Effector memory CD8-positive, alpha-beta T cell (primary cell): ENCODE measurements around the gene MKNK1.
A peak's percentile ranks its signal among the peaks of the same experiment; 100 is the strongest.

Experiments used
- ATAC-seq: fragments of 150-1000 bp; cut with Tn5 transposase; replicated peaks from 2 replicates; pipeline ENCODE4 v1.10.0; 2021; ENCODE audit warnings: mild to moderate bottlenecking, moderate library complexity
- DNase-seq, 3 experiments: peaks; one replicate each; pipeline ENCODE4 v3.0.0; 2021
- H3K27ac Mint-ChIP-seq, 2 donors: one replicate each; pipeline ENCODE4 v1.8.0; 2022; ENCODE audit warnings: mild to moderate bottlenecking in 2 of 2, mixed read lengths in 2 of 2, moderate library complexity in 2 of 2
- H3K27me3 Mint-ChIP-seq, 2 donors: one replicate each; pipeline ENCODE4 v1.8.0; 2022; ENCODE audit warnings: mixed read lengths in 2 of 2
- H3K36me3 Mint-ChIP-seq: one replicate; pipeline ENCODE4 v1.8.0; 2022; ENCODE audit warnings: mild to moderate bottlenecking, moderate library complexity, mixed read lengths; ENCODE audit not compliant: insufficient read depth
- H3K4me1 Mint-ChIP-seq, 2 donors: one replicate each; pipeline ENCODE4 v1.8.0; 2022; ENCODE audit warnings: low read depth in 2 of 2, mixed read lengths in 2 of 2
- H3K4me3 Mint-ChIP-seq, 2 donors: one replicate each; pipeline ENCODE4 v1.8.0; 2022; ENCODE audit warnings: mild to moderate bottlenecking in 2 of 2, mixed read lengths in 2 of 2, moderate library complexity in 2 of 2
- H3K9me3 Mint-ChIP-seq, 2 donors: one replicate each; pipeline ENCODE4 v1.8.0; 2022; ENCODE audit warnings: mixed read lengths in 2 of 2

Gene MKNK1

GRCh38 chr1:46615735-46616134 lies 11.7 kb upstream of the MKNK1 start:
- peaks cover 29 to 50% of the 10 kb centered on the region in 2 donors for H3K4me1 Mint-ChIP-seq
- ATAC-seq (no peak), DNase-seq (no peak)
- H3K27me3 Mint-ChIP-seq = no peaks in the 10 kb centered on the region
- peak overlapping the region; percentile 95 to 96 for H3K4me3 Mint-ChIP-seq
- peak overlapping the region; percentile 93 to 96 for H3K27ac Mint-ChIP-seq
- peaks cover 5% of the 10 kb centered on the region for H3K36me3 Mint-ChIP-seq
- H3K9me3 Mint-ChIP-seq = no peaks in the 10 kb centered on the region

- H3K4me1 Mint-ChIP-seq = peaks cover 36 to 50% of the 10 kb centered on the region in 2 donors
- peak overlapping the region; percentile 93 to 96 for H3K27ac Mint-ChIP-seq
- H3K27me3 Mint-ChIP-seq = no peaks in the 10 kb centered on the region
- H3K36me3 Mint-ChIP-seq = peaks cover 5% of the 10 kb centered on the region
- H3K9me3 Mint-ChIP-seq = no peaks in the 10 kb centered on the region
- no peak for ATAC-seq
- DNase-seq = no peak
- peak overlapping the region; percentile 95 to 96 for H3K4me3 Mint-ChIP-seq
Measured at GRCh38 chr1:46615088-46615487, 11.0 kb upstream of the MKNK1 start.

- H3K9me3 Mint-ChIP-seq = no peaks in the 10 kb centered on the region
Measured at GRCh38 chr1:46614604-46614984, 10.5 kb upstream of the MKNK1 start.

GRCh38 chr1:46613661-46614603 lies 9.9 kb upstream of the MKNK1 start:
- ATAC-seq (peak; percentile 25), DNase-seq (no peak)
- peak overlapping the region; percentile 63 to 95 for H3K4me3 Mint-ChIP-seq
- H3K27me3 Mint-ChIP-seq = no peaks in the 10 kb centered on the region
- peak overlapping the region in 1 of 2 donors; percentile 57 for H3K27ac Mint-ChIP-seq
- H3K9me3 Mint-ChIP-seq = no peaks in the 10 kb centered on the region
- H3K4me1 Mint-ChIP-seq = peaks cover 40 to 54% of the 10 kb centered on the region in 2 donors
- H3K36me3 Mint-ChIP-seq = peaks cover 10% of the 10 kb centered on the region

More at GRCh38 chr1:46614604-46614984, 10.5 kb upstream of the MKNK1 start:
- H3K27ac Mint-ChIP-seq = peak overlapping the region in 1 of 2 donors; percentile 93
- H3K4me3 Mint-ChIP-seq = peak overlapping the region; percentile 95 to 96
- DNase-seq (no peak), ATAC-seq (no peak)
- peaks cover 8% of the 10 kb centered on the region for H3K36me3 Mint-ChIP-seq
- H3K4me1 Mint-ChIP-seq = peaks cover 40 to 53% of the 10 kb centered on the region in 2 donors
- no peaks in the 10 kb centered on the region for H3K27me3 Mint-ChIP-seq

GRCh38 chr1:46612937-46613660 lies 9.0 kb upstream of the MKNK1 start:
- peaks cover 15% of the 10 kb centered on the region for H3K36me3 Mint-ChIP-seq
- ATAC-seq (no peak), DNase-seq (no peak)
- peak overlapping the region in 1 of 2 donors; percentile 73 for H3K27ac Mint-ChIP-seq
- H3K27me3 Mint-ChIP-seq = no peaks in the 10 kb centered on the region
- H3K9me3 Mint-ChIP-seq = no peaks in the 10 kb centered on the region
- peak overlapping the region; percentile 33 to 63 for H3K4me3 Mint-ChIP-seq
- H3K4me1 Mint-ChIP-seq = peaks cover 40 to 54% of the 10 kb centered on the region in 2 donors

GRCh38 chr1:46611691-46612221 lies 7.7 kb upstream of the MKNK1 start:
- peaks cover 36 to 47% of the 10 kb centered on the region in 2 donors for H3K4me1 Mint-ChIP-seq
- no peaks in the 10 kb centered on the region for H3K27me3 Mint-ChIP-seq
- peak overlapping the region in 1 of 2 donors; percentile 73 for H3K27ac Mint-ChIP-seq
- H3K9me3 Mint-ChIP-seq = no peaks in the 10 kb centered on the region
- ATAC-seq (no peak), DNase-seq (no peak)
- H3K36me3 Mint-ChIP-seq = peaks cover 28% of the 10 kb centered on the region
- peak overlapping the region in 1 of 2 donors; percentile 60 for H3K4me3 Mint-ChIP-seq

GRCh38 chr1:46607345-46608130 lies 3.5 kb upstream of the MKNK1 start:
- Mint-ChIP-seq H3K27me3 (no peaks in the 10 kb centered on the region), H3K9me3 (no peaks in the 10 kb centered on the region), H3K4me3 (no peak overlapping the region), H3K36me3 (peaks cover 39% of the 10 kb centered on the region), H3K4me1 (peaks cover 45 to 54% of the 10 kb centered on the region in 2 donors), H3K27ac (peak overlapping the region; percentile 30 to 46)
- no peak for ATAC-seq
- DNase-seq = no peak

- no peak for ATAC-seq
- no peak for DNase-seq
- Mint-ChIP-seq H3K4me1 (peaks cover 49 to 62% of the 10 kb centered on the region in 2 donors), H3K4me3 (peak overlapping the region; percentile 94 to 96), H3K9me3 (no peaks in the 10 kb centered on the region), H3K36me3 (peaks cover 41% of the 10 kb centered on the region), H3K27ac (peak overlapping the region; percentile 72 to 74), H3K27me3 (no peaks in the 10 kb centered on the region)
Measured at GRCh38 chr1:46606255-46606965, 2.3 kb upstream of the MKNK1 start.

GRCh38 chr1:46605232-46605631 lies 1.2 kb upstream of the MKNK1 start:
- DNase-seq (peak; percentile 33 to 45 (median 40)), ATAC-seq (peak; percentile 72)
- Mint-ChIP-seq H3K27me3 (no peaks in the 10 kb centered on the region), H3K4me3 (peak overlapping the region; percentile 94 to 96), H3K27ac (peak overlapping the region; percentile 72 to 78), H3K4me1 (peaks cover 50 to 61% of the 10 kb centered on the region in 2 donors), H3K9me3 (no peaks in the 10 kb centered on the region), H3K36me3 (peaks cover 42% of the 10 kb centered on the region)

- peak overlapping the region; percentile 92 to 94 for H3K27ac Mint-ChIP-seq
- H3K4me3 Mint-ChIP-seq = peak overlapping the region; percentile 94 to 96
- no peak for ATAC-seq
- no peaks in the 10 kb centered on the region for H3K9me3 Mint-ChIP-seq
- H3K4me1 Mint-ChIP-seq = peaks cover 59 to 72% of the 10 kb centered on the region in 2 donors
- DNase-seq = no peak
- H3K36me3 Mint-ChIP-seq = peaks cover 36% of the 10 kb centered on the region
- H3K27me3 Mint-ChIP-seq = no peaks in the 10 kb centered on the region
Measured at GRCh38 chr1:46603481-46603857, 599 bp downstream of the MKNK1 start.

- no peak for DNase-seq
Measured at GRCh38 chr1:46601257-46602007, 2.6 kb downstream of the MKNK1 start.

More at GRCh38 chr1:46601257-46602007, 2.6 kb downstream of the MKNK1 start:
- Mint-ChIP-seq H3K4me3 (peak overlapping the region in 1 of 2 donors; percentile 39), H3K27me3 (no peaks in the 10 kb centered on the region), H3K4me1 (peaks cover 70 to 74% of the 10 kb centered on the region in 2 donors), H3K9me3 (no peaks in the 10 kb centered on the region), H3K27ac (peak overlapping the region in 1 of 2 donors; percentile 20), H3K36me3 (peaks cover 26% of the 10 kb centered on the region)
- no peak for ATAC-seq
